SW480 (cell line): Measurements from ENCODE around the gene PRKN.

Experiments
- DNase-seq: peaks from one replicate; pipeline ENCODE4 v3.0.0-alpha.2; 2016; ENCODE audit warnings: low spot score

PRKN gene

DNA sequence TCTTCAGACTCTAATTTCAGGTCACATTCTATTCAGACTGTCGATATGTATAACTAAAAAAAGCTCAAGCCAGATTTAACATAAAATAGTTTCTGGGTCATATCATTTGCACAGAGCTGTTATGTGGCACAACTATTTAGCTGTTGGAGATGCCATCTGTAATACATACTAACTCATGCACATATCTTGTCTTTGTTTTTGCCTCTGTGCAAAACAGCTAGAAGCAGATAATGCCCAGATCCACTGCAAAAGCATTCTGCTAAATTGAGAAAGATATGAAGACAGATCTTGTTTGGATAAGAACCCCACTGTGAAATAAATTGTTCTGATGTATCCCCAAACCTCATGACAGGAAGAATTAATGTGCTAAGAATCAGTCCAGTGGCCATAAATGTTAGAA, 930.9 kb downstream of the PRKN start:
- no peak for DNase-seq

DNA sequence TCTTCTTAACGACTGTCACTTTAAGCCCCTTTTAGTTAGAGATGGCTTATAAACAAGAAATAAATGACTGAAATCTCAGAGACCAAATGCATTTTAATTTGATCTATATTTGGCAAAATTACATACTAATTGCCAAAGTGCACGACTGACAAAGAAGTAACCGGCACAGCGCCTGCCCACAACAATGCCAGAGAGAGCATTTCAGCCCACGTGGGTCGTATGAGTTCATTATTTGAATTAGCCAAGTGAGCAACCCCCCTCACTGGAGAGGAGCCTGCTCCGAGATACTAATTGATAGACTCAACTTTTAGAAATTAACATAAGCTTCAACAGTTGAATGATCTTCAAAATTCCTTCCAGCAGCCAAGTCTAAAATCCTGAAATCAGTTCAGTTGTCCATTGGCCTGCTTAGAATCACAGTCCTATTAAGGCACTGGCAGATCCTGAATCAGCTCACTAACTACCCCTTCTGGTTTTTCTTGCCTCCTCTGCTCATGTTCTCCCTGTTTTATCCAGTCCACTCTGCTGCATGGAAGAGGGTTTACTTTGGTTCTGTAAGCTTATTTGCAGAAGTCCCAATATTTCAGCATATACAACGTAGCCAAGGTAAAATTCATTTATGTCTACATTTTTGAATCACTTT, 934.6 kb downstream of the PRKN start:
- no peak for DNase-seq

DNA sequence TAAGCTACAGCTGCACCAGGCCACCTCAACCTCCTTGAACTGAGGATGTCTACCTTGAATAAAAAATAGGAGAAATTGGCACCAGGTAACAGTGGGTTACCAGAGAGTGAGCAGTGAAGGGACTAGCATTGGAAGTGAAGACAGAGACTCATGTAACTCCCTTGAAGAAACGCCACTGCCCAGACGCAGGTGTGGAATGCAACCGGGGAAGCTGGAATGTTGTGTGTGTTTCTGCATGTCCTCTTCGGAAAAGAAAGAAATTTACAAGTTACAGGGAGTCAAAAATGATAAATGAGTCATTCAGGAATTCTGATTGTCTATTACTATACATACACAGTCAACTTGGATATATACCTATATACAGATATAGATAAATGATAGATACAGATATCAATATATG, 939.0 kb downstream of the PRKN start:
- no peak for DNase-seq

DNA sequence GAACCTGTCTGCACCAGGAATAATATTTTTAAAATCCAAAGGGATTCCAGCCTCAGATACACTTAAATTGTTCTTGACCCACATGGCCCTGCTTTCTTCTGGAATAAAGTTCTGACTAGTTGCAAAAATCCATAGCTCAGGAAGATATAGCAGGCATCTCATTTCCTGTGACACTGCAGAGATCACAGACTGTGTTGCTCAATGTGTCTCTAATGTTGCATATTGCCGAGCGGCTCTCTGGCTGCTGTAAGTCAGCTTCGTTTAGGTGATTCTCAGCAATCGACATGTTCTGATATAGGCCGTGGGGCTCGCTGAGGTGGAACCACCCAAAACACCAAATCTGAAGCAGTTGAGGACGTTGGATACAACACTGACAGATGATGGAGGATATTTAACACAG, 955.4 kb downstream of the PRKN start:
- DNase-seq = no peak

DNA sequence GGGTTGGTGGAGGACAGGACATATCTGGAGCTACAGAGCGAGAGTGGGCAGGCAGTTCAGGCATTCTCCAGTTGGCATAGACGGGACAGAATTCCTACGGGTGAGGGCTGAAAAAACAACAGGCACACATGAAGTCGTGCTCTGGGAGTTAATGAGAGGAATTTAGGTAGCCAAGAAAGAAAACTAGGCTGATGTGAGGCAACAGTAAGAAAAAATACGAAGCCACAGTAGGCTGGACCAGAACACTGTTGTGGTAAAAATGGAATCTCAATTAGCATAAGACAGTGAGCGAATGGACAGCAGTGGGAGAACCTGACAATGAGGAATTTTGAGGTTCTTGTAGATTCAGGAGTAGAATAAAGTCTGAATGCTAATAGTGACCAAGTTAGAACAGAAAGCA, 965.6 kb downstream of the PRKN start:
- DNase-seq = no peak

DNA sequence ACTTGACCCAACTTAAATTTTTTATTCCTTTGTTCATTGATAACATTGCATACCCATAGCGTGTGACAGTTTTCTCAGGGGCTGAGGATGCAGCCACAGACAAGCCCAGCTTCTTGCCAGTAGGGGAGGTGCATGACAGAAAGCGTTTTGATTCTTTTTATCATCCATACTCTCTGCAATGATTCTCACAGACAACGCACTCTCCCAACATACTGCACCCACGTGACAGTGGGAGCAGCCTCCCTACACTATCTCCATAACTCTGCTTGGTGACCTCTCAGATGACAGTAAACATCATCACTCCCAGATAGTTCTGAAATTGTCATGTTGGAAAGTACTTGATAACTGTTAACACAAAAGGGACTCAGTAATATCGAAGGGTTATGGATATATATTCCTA, 972.5 kb downstream of the PRKN start:
- no peak for DNase-seq

DNA sequence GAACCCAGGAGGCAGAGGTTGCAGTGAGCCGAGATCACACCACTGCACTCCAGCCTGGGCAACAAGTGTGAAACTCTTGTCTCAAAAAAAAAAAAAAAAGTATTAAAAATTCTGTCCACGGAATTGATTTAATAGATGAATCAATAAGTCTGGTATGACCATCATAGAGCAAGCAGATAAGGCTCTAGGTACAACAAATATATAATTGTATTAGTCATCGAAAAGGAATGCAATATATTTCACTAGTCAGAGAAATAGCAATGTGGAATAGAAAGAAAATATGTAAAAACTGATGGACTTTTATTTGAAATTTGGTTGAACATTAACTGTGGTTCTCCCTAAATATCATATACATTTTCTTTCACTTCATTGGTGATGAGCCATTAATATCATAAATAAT, 976.9 kb downstream of the PRKN start:
- DNase-seq = no peak

DNA sequence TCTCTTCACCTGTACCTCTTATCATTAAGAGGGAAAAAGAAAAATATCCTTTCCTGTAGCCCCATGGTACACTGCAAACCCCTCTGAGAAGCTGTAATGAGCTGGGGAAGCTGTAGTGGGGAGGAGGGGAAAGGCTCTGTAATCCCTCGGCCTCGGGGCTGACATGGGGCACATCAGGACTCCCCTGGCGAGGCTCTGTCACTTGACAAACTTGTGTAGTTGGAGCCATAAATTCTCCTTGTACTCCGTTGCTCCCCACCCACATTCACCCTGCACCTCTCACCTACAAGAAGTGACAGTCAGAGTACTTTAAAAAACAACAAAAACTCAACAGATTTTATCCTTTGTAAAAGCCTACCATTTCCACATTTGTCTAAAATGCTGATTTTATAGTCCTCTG, 978.0 kb downstream of the PRKN start:
- DNase-seq = no peak

DNA sequence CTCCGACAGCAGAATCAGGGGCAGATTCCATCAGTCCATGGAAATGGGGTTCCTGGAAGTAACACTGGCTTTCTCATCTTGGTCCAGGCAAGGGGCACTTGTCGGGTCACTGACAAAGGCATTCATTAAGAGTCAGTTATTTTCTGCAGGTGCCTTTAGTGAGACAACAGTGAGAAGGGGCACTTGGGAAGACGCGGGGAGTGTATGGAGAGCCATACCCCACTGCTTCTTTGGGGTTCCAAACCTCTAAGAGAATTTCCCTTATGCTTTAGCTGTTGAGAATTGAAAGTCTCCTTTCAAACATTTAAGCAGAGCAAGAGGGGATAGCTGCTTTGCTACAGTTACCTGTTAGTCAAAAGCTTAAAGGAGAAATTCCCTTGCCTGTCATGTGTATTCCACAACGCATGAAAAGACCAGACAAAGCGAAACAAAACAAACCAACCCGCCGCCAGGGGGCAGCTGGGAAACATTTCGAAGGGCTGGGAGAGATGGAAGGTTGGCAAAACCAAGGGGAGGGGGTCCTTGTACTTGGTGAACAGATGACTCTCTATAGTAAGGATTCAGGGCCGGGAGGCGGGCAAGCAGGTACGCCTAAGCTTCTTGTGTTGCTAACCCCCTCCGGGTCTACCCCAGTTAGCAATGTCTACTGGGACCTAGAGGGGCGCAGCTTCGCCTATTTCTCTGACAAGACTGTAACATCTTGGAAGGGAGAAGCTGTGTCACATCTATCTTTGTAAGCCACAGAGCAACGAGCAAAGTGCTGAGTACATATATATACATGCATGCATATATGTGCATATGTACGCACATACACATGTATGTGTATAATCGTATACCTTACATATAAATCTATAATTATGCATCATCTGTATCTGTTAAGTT, 978.8 kb downstream of the PRKN start:
- DNase-seq = peak; percentile 2

DNA sequence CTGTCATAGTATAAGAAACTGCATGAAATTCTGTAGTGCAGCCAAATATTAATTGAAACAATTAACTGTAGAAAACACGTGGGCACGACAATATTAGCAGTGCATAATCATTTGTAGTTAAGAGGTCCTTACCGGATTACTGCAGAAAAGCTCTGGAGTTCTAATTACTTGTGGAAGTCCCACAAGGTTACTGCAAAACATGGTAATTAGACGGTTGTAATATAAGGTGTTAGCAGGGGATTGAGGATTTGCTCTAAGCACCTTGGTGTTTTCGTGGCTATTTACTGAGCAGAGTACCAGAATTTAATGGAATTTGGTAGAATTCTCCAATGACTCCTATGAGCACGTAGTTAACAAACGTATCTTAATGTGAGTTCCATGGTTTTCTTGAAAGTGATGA, 980.1 kb downstream of the PRKN start:
- DNase-seq = no peak

DNA sequence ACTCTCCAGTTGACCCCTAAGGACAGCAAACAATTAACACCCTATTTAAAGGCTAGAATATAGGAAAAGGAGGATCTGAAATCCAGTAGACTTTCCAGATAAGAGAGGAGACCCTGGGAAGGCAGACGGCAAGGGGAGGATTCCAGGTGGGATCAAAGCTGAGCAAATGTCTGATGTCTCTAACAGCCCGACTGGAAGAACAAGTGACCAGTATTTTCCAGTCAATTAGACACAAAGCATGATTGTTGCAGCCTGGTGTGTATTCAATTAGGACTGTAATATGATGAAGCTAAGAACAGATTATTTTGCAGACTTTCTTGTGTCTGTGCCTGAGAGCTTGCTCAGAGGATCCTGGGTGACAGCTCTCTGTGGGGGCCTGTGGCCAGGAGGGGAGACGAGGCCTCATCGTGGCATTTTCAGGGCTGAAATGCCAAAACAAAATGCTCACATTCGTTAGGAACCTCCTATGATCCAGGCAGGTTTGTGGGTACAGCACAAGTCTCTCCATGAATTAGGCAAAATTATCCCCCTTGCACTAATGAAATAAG, 981.9 kb downstream of the PRKN start:
- no peak for DNase-seq

DNA sequence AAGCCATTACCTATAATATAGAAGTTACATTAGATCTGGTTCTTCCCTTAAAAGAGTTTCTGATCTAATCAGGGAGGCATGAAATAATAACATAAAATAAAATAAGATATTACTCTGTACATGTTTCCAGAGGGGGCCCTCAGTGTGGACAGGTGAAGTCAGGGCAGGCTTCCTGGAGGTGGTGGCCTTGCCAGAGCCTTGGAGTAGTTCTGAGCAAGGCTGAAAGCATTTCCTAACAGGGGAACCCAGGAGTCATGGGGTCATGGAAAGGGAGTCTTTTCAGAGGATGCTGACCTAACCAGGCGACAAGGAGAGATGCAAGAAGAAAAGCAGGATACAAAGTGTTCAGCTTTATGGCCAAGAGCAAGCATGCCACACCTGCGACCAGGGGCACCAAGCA, 982.4 kb downstream of the PRKN start:
- DNase-seq = no peak

DNA sequence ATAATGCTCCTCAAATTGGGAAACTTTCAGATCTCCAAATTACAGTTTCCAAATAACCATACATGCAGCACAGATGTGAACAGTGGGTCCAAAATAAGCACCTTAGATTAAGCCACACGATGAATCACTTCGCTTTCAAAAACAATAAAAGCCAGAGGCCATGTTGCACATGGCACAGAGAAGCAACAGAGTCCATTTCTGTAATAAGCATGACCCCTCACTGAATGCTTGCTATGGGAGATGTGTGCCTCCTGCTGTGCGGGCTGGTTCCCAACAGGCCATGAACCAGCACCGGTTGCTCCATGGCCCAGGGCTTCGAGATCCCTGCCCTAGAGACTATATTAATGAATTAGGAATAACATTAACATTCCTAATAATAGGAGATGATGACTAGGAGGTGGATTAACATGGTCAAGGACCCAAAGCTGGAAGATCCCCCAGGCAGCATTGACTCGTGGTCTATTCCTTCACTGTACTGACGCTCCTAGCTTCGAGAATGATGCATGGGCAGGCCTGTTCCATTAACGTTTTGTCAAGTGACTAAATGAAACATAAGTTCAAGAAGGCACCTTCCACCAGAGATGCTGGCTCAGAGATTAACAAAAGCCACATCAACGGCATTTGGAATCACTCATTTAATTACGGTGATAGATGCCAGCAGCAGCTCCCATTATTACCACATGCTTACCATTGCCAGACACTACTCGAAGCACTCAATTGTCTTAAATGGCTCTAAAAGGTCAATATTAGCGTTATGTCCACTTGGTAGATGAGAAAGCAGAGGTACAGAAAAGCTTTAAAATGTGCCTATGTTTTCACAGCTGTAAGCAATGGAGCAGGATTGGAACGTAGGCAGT, 983.1 kb downstream of the PRKN start:
- no peak for DNase-seq

DNA sequence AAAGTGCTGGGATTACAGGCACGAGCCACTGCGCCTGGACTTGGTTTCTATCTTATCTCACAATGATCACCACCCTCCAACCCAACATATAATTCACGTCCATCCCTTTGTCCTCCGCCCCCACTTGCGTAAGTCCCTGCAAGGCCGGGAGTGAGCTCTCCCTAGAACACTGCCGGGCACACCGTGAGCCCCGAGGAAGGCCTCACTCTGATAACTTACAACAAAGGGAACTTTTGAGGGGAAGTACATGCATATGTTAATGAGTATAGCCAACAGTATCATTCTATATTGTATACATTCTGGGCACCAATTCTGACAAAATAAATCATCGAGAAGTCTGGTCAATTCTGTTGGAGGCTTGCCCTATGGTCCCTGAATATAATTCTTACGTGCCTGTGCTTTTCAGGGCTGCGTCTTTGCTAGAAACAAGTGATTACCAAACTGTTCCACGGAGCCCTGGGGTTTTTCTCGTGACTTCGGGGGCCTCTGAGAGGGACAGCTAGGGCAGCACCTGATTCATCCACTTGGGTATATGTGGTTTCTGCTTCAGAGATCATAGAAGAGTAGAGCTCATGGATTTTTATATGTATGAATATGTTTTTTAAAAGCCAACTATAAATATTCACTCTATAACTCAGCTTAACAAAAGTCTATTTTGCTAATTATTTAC, 983.9 kb downstream of the PRKN start:
- no peak for DNase-seq

DNA sequence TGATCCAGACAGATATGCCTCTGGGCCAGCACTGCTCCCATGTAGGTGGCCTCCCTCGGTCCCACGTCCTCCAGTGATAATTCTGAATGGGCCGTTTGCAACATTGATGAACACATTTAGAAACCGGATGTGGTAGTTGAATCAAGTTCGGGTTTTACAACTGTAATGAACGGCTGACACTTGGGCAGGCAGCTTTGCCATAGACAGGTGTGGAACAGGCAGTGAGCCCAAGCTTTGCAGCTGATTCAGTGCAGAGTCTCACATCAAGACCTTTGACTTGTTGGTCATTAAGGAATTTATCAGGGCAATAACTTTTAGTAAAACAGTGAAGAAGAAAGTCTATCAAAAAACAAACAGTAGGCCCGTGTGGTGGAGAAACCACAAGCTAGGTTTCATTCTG, 987.1 kb downstream of the PRKN start:
- DNase-seq = no peak

DNA sequence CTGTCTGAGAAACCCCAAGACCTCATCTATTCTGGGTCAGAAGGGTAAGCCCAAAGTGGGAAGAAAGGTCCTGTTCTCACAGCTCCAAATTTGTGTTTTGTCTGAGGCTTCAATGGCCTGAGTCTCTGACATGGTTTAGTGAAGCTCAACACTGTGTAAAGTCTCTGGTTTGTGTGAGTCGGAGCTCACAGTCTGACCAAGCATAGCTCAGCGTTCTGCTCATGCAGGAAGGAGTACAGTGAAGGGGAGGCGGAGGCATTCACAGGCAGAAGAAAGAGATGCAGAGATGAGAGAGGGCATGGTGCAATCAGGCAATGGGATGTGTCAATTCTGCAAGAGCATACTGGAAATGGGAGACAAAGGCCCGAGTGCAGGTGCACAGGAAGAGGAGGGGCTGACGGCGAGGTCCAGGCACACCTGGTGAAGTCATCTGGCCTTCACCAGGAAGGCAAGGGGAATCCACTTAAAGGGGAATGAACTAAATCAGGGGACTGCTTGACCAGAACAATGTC, 990.7 kb downstream of the PRKN start:
- peak; percentile 8 for DNase-seq

DNA sequence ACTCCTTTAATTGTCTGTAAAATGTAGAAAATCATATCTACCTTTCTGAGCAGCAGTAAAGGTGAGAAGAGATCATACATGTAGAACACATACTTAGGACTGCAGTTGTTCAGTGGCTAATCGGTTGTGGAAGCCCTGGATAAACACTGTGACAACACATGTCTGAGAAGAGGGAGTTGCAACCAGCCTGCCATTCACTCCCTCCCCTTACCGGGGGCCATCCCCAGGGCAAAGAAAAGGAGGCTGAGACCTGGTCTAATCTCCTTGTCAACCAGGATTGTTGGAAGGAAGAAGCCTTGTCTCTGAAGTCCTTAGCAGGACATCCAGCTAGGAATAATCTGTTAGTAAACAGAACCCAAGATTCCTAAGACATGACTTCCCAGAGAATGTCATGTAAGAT, 991.2 kb downstream of the PRKN start:
- no peak for DNase-seq

DNA sequence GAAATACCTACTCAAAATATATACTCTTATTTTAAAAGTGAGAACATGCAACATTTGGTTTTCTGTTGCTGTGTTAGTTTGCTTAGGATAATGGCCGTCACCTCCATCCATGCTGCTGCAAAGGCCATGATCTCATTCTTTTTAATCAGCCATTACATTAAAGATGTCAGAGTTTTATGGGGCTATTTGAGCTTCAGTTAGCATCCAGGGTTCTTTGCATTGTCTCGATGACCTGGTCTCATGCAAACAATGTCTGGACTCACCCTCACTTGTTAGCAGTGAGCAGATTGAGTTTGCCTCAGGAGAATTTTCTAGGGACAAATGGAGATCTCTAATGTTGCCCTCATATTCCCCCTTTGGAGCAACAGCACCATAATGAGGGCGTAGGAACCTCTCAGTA, 995.0 kb downstream of the PRKN start:
- no peak for DNase-seq

DNA sequence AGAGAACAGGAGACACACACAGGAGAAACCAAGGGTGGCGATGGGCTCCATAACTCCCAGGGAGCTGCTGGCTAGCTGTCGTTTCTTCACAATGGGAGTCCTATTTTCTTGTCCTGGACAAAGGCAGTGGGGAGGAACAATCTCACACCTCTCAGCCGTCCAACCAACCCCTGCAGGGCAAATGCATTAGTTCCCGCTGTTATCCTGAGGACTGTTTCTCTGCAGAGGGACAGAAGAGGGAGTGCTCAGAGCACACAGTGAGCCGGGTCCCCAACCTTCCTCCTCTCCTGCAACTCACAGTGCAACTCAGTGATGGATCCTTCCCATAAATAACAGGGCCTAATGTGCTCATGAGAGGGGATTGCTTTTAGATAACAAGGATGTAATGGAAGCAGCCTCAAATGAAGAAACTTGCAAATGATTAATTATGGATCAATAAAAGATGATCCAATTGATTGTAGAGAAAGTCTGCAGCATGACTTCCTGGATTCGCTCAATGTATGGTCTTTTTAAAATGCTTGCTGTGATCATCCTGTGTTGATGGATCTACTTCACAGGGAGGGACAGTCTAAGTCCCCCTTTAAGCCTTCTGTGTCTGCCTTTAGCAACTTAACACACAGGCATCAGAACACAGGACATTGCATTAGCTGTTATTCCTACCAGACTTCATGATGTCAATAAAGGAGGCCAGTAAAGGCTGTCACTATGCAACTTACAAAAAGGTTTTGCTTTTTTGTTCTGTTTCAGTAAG, 1000.3 kb downstream of the PRKN start:
- DNase-seq = no peak

DNA sequence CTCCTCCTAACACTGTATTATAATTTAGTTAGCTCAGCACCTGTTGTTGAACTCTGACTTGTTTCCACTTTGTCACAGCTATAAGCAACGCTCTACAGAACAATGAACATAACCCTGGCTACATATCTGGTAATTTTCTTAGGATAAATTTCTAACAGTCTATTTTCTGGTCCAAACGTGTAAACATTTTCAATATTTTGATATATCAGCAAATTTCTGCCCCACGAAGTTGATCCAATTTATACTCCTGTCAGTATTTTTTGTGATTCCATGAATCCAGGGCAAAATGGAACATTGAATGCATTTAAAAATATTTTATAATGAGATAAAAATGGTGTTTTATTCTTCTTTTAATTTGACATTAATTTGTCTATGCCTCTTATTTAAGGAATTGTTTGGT, 1005.2 kb downstream of the PRKN start:
- DNase-seq = no peak

DNA sequence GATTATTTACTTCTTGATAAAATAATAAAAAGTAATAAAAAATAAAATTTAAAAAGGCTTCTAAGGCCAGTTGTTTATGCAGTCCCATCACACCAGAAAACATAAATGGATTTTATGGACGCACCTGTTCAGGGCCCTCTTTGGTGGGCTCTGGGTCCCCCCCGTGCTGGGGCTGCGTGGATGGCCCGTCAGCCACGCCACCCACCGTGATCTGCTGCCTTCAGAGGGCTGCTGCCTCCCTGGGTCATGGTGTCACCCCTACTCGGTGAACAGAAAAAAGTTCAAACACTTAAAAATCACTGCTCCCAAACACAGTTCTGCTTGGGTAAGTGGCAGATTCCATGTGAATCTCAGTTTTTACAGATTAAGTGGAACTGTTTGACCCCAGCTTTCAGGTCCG, 1006.1 kb downstream of the PRKN start:
- DNase-seq = no peak
